Measurements from ENCODE around the gene SLC6A3.

SLC6A3 gene

GRCh38 chr5:1392261-1392660 lies 53.0 kb downstream of the SLC6A3 start:
- TF ChIP-seq SPI1 (IDR thresholded peaks at IDR 0.05; ENCODE audit: borderline replicate concordance, low read depth) (no peak), POLR2AphosphoS5 (IDR thresholded peaks at IDR 0.05; ENCODE audit: low read depth) (no peak), REST (IDR thresholded peaks at IDR 0.05; ENCODE audit: insufficient replicate concordance, low read depth) (no peak), GABPA (IDR thresholded peaks at IDR 0.05; ENCODE audit: low read depth) (no peak), CTCF (IDR thresholded peaks at IDR 0.05; ENCODE audit: insufficient read depth, low read length) (no peak)
- peaks cover 14% of the 10 kb centered on the region for H3K27me3 ChIP-seq (ENCODE audit: insufficient read depth, poor library complexity, severe bottlenecking)
- no peak overlapping the region for H3K4me3 ChIP-seq (replicated peaks; ENCODE audit: insufficient read depth, low read length)
- no peak overlapping the region for H3K27ac ChIP-seq (replicated peaks)
- no peak for DNase-seq (ENCODE audit: low read depth in 1 of 2, low spot score in 1 of 2)

GRCh38 chr5:1391691-1392090 lies 53.5 kb downstream of the SLC6A3 start:
- DNase-seq (ENCODE audit: low read depth in 1 of 2, low spot score in 1 of 2): no peak
- Histone ChIP-seq H3K27me3 (ENCODE audit: insufficient read depth, poor library complexity, severe bottlenecking) (peaks cover 17% of the 10 kb centered on the region), H3K4me3 (replicated peaks; ENCODE audit: insufficient read depth, low read length) (no peak overlapping the region), H3K27ac (replicated peaks) (no peak overlapping the region)
- TF ChIP-seq POLR2AphosphoS5 (IDR thresholded peaks at IDR 0.05; ENCODE audit: low read depth): no peak
- no peak for TF ChIP-seq CTCF (IDR thresholded peaks at IDR 0.05; ENCODE audit: insufficient read depth, low read length)
- TF ChIP-seq GABPA (IDR thresholded peaks at IDR 0.05; ENCODE audit: low read depth): no peak
- no peak for TF ChIP-seq REST (IDR thresholded peaks at IDR 0.05; ENCODE audit: insufficient replicate concordance, low read depth)
- no peak for TF ChIP-seq SPI1 (IDR thresholded peaks at IDR 0.05; ENCODE audit: borderline replicate concordance, low read depth)

DNA sequence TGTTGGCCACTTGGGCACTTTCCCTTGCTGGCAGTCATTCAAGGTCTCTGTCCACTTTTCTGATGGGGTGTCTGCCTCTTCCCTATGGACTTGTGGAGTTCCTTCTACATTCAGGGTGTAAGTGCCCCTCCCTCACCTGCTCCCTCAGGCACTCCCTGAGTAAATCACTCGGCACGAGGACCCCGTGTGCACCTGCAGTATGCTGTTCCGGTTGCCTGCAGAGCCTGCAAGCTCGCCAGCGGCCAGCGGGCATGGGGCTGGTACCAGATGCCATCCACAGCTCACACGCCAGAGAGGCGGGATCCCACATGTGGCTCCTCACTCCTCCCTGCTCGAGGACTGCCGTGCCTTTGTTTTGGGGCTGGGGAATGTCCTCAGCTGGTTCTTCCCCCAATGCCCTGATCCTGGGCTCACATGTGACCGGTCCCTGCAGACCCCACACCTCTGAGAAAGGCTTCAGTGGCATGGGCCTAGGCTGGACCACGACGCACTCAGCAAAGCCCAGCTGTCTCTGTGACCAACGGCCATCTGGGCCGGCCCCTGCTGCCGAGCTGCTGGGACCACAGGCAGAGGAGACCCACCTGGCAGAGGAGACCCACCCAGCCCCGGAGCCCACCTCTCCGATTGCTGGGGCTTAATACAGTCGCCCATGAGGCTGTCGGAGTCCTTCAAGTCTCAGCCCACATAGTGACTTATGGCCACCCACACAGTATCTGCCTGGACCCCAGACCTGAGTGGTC lies 54.2 kb downstream of the SLC6A3 start:
- Histone ChIP-seq H3K27me3 (ENCODE audit: insufficient read depth, poor library complexity, severe bottlenecking) (peaks cover 24% of the 10 kb centered on the region), H3K4me3 (replicated peaks; ENCODE audit: insufficient read depth, low read length) (no peak overlapping the region), H3K27ac (replicated peaks) (no peak overlapping the region)
- no peak for TF ChIP-seq GABPA (IDR thresholded peaks at IDR 0.05; ENCODE audit: low read depth)
- TF ChIP-seq SPI1 (IDR thresholded peaks at IDR 0.05; ENCODE audit: borderline replicate concordance, low read depth): no peak
- TF ChIP-seq REST (IDR thresholded peaks at IDR 0.05; ENCODE audit: insufficient replicate concordance, low read depth): no peak
- no peak for DNase-seq (ENCODE audit: low read depth in 1 of 2, low spot score in 1 of 2)
